ENCODE results near the gene FAM163A.

DNA sequence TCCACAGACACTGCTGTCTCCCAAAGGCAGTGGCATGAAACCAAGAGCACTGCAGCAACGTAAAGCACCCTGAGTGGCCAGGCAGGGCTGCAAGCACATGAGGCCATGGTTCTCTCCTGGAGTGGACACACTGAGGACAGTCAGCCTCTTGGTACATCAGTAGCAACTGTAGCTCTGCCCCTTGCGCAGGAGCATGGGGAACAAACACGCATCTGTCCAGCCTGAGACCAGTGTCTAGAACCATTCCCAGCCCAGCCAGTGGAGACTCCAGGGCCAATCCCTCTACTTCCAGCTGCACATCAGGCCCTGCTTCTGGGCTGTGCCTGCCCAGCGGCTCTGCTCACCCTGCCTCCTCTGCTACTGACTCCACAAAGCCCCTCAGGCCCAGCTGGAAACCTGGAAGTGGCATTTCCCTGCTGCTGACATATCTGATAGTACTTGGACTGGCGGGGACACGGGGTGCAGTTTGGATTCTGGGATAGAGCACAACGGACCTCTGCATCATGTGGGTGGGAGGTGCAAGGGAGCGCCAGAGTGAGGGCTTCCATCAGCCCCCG lies 85.5 kb downstream of the FAM163A start:
- TF ChIP-seq, protein P1, sequence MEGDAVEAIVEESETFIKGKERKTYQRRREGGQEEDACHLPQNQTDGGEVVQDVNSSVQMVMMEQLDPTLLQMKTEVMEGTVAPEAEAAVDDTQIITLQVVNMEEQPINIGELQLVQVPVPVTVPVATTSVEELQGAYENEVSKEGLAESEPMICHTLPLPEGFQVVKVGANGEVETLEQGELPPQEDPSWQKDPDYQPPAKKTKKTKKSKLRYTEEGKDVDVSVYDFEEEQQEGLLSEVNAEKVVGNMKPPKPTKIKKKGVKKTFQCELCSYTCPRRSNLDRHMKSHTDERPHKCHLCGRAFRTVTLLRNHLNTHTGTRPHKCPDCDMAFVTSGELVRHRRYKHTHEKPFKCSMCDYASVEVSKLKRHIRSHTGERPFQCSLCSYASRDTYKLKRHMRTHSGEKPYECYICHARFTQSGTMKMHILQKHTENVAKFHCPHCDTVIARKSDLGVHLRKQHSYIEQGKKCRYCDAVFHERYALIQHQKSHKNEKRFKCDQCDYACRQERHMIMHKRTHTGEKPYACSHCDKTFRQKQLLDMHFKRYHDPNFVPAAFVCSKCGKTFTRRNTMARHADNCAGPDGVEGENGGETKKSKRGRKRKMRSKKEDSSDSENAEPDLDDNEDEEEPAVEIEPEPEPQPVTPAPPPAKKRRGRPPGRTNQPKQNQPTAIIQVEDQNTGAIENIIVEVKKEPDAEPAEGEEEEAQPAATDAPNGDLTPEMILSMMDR (IDR thresholded peaks at IDR 0.05; ENCODE audit: low read length) = no peak
- no peak for TF ChIP-seq EZH2 (IDR thresholded peaks at IDR 0.05; ENCODE audit: borderline replicate concordance, low read length)
